ENCODE results near the gene TRPM3.

GRCh38 chr9:71094708-71095251 lies 26.6 kb downstream of the TRPM3 start:
- TF ChIP-seq ZFP30 (CRISPR knock-in tag; IDR thresholded peaks at IDR 0.05): no peak
- TF ChIP-seq ZNF565 (CRISPR knock-in tag; conservative IDR thresholded peaks at IDR 0.05; ENCODE audit: low read depth): no peak
- TF ChIP-seq PATZ1 (CRISPR knock-in tag; IDR thresholded peaks at IDR 0.05; ENCODE audit: borderline replicate concordance): no peak
- no peak for TF ChIP-seq CSDC2 (CRISPR knock-in tag; IDR thresholded peaks at IDR 0.05)
- TF ChIP-seq PPARA (CRISPR knock-in tag; IDR thresholded peaks at IDR 0.05; ENCODE audit: borderline replicate concordance): no peak
- no peak for TF ChIP-seq CSRNP3 (CRISPR knock-in tag; IDR thresholded peaks at IDR 0.05)
- TF ChIP-seq RARB (CRISPR knock-in tag; IDR thresholded peaks at IDR 0.05): no peak
- no peak for TF ChIP-seq ARNTL (CRISPR knock-in tag; IDR thresholded peaks at IDR 0.05; ENCODE audit: borderline replicate concordance, low read depth)
- no peak for TF ChIP-seq ESRRG (CRISPR knock-in tag; IDR thresholded peaks at IDR 0.05)
- TF ChIP-seq OSR1 (CRISPR knock-in tag; IDR thresholded peaks at IDR 0.05): no peak

Measured in SK-N-SH treated with all-trans-retinoic acid at 6 μM for 48 hours (cell line).